ENCODE measurements around the gene HBA2. TPM values are rescaled to one million over a fixed set of nuclear protein-coding genes. Genes with fewer than 3 reads are reported as not detected.

Gene HBA2
- total and polyA plus RNA-seq, 9 of the 15 experiments (the other 6 are each of a cell fraction or from before 2014, with no cell fraction given) = 40.4 to 853 (median 286) TPM

DNA sequence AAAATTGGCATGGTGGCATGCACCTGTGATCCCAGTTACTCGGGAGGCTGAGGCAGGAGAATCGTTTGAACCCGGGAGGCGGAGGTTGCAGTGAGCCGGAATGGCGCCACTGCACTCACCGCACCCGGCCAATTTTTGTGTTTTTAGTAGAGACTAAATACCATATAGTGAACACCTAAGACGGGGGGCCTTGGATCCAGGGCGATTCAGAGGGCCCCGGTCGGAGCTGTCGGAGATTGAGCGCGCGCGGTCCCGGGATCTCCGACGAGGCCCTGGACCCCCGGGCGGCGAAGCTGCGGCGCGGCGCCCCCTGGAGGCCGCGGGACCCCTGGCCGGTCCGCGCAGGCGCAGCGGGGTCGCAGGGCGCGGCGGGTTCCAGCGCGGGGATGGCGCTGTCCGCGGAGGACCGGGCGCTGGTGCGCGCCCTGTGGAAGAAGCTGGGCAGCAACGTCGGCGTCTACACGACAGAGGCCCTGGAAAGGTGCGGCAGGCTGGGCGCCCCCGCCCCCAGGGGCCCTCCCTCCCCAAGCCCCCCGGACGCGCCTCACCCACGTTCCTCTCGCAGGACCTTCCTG is 7.5 kb downstream of the HBA2 start, which contains the start of gene HBQ1 (continued):
- TF ChIP-seq, protein P1, sequence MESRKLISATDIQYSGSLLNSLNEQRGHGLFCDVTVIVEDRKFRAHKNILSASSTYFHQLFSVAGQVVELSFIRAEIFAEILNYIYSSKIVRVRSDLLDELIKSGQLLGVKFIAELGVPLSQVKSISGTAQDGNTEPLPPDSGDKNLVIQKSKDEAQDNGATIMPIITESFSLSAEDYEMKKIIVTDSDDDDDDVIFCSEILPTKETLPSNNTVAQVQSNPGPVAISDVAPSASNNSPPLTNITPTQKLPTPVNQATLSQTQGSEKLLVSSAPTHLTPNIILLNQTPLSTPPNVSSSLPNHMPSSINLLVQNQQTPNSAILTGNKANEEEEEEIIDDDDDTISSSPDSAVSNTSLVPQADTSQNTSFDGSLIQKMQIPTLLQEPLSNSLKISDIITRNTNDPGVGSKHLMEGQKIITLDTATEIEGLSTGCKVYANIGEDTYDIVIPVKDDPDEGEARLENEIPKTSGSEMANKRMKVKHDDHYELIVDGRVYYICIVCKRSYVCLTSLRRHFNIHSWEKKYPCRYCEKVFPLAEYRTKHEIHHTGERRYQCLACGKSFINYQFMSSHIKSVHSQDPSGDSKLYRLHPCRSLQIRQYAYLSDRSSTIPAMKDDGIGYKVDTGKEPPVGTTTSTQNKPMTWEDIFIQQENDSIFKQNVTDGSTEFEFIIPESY (CRISPR knock-in tag; IDR thresholded peaks at IDR 0.05) = peak; percentile 83
- TF ChIP-seq ZNF431 (CRISPR knock-in tag; IDR thresholded peaks at IDR 0.05) (no peak), ETV6 (IDR thresholded peaks at IDR 0.05; ENCODE audit: borderline replicate concordance in 1 of 2, low read depth in 2 of 2, low read length in 1 of 2) (no peak), ETV6 (CRISPR knock-in tag; IDR thresholded peaks at IDR 0.05; ENCODE audit: borderline replicate concordance) (no peak), POLR2AphosphoS5 (IDR thresholded peaks at IDR 0.05; ENCODE audit: control insufficient read depth, insufficient read depth, low read depth, low read length) (no peak), SMAD4 (CRISPR knock-in tag; conservative IDR thresholded peaks at IDR 0.05) (0 out of 2 replicates have a peak, but pooled peaks have one; percentile 22), ZNF512 (tag; IDR thresholded peaks at IDR 0.05) (no peak), POLR2A (conservative IDR thresholded peaks at IDR 0.05) (peak; percentile 47; the same call in 1 of the 2 replicates), AFF1 (IDR thresholded peaks at IDR 0.05; ENCODE audit: low read depth in 1 of 2, partially characterized antibody in 2 of 2) (no peak), ARNT (IDR thresholded peaks at IDR 0.05) (no peak), MAFG (tag; conservative IDR thresholded peaks at IDR 0.05) (no peak), TRIM24 (IDR thresholded peaks at IDR 0.05) (no peak), IRF2 (CRISPR knock-in tag; IDR thresholded peaks at IDR 0.05) (no peak), ZNF12 (CRISPR knock-in tag; IDR thresholded peaks at IDR 0.05) (no peak), PCBP1 (IDR thresholded peaks at IDR 0.05; ENCODE audit: low read depth, low read length, poor library complexity, severe bottlenecking) (no peak), OTX1 (CRISPR knock-in tag; IDR thresholded peaks at IDR 0.05) (no peak), MXI1 (IDR thresholded peaks at IDR 0.05; ENCODE audit: low read depth, low read length) (no peak), ZBTB43 (CRISPR knock-in tag; IDR thresholded peaks at IDR 0.05) (no peak)
- TF ChIP-seq, protein P2, sequence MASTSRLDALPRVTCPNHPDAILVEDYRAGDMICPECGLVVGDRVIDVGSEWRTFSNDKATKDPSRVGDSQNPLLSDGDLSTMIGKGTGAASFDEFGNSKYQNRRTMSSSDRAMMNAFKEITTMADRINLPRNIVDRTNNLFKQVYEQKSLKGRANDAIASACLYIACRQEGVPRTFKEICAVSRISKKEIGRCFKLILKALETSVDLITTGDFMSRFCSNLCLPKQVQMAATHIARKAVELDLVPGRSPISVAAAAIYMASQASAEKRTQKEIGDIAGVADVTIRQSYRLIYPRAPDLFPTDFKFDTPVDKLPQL (IDR thresholded peaks at IDR 0.05; ENCODE audit: extremely low read depth, insufficient read length) = no peak
